Skin of body (tissue), 1 donor: ENCODE measurements around the gene KRT16. TPM values are rescaled to one million over a fixed set of nuclear protein-coding genes. Genes with fewer than 3 reads are reported as not detected.

Experiments
- total RNA-seq: library from RNA; depleted of rRNA; stranded (reverse); fragments of >200 nt; gene quantifications from one replicate; pipeline ENCODE4 v1.2.3, GENCODE V29; 2014

Gene KRT16
- total RNA-seq, 1 donor from 2014 or later = 142 TPM

Other genes starting within 250 kb of the KRT16 start
- gene KRT33B, start 243.0 kb downstream of the KRT16 start, total RNA-seq = 7.7 TPM
- gene KRT34, start 230.5 kb downstream of the KRT16 start, total RNA-seq = 19.5 TPM
- gene KRT31, start 215.2 kb downstream of the KRT16 start, total RNA-seq = 52.1 TPM
- gene KRT37, start 188.2 kb downstream of the KRT16 start, total RNA-seq = 0.99 TPM
- 7.2 TPM for gene KRT38, start 171.8 kb downstream of the KRT16 start, total RNA-seq
- 28.0 TPM for gene KRT32, start 145.4 kb downstream of the KRT16 start, total RNA-seq
- gene KRT35, start 131.6 kb downstream of the KRT16 start, total RNA-seq = 31.5 TPM
- gene KRT36, start 122.9 kb downstream of the KRT16 start, total RNA-seq = 1.9 TPM
- 2.9 TPM for gene KRT13, start 107.2 kb downstream of the KRT16 start, total RNA-seq
- 348 TPM for gene KRT15, start 93.9 kb downstream of the KRT16 start, total RNA-seq
- gene KRT19, start 84.5 kb downstream of the KRT16 start, total RNA-seq = 75.9 TPM
- gene KRT9, start 40.7 kb downstream of the KRT16 start, total RNA-seq = 0.79 TPM
- 763 TPM for gene KRT14, start 25.9 kb downstream of the KRT16 start, total RNA-seq
- gene KRT17, start 11.8 kb upstream of the KRT16 start, total RNA-seq = 1,205 TPM
- 136 TPM for gene EIF1, start 76.1 kb upstream of the KRT16 start, total RNA-seq
- gene GAST, start 99.6 kb upstream of the KRT16 start, total RNA-seq = not detected
- gene HAP1, start 121.9 kb upstream of the KRT16 start, total RNA-seq = 0.49 TPM
- gene JUP, start 173.9 kb upstream of the KRT16 start, total RNA-seq = 163 TPM
- 27.9 TPM for gene P3H4, start 199.2 kb upstream of the KRT16 start, total RNA-seq
- 97.2 TPM for gene FKBP10, start 200.2 kb upstream of the KRT16 start, total RNA-seq
- 43.6 TPM for gene NT5C3B, start 223.5 kb upstream of the KRT16 start, total RNA-seq
- 0.20 TPM for gene KLHL10, start 225.1 kb upstream of the KRT16 start, total RNA-seq